Measurements from ENCODE around the gene PKP4. TPM values are rescaled to one million over a fixed set of nuclear protein-coding genes. Genes with fewer than 3 reads are reported as not detected.

PKP4 gene
- total and polyA plus RNA-seq, 9 of the 15 experiments (the other 6 are each of a cell fraction or from before 2014, with no cell fraction given): 24.6 to 99.1 (median 74.0) TPM

DNA sequence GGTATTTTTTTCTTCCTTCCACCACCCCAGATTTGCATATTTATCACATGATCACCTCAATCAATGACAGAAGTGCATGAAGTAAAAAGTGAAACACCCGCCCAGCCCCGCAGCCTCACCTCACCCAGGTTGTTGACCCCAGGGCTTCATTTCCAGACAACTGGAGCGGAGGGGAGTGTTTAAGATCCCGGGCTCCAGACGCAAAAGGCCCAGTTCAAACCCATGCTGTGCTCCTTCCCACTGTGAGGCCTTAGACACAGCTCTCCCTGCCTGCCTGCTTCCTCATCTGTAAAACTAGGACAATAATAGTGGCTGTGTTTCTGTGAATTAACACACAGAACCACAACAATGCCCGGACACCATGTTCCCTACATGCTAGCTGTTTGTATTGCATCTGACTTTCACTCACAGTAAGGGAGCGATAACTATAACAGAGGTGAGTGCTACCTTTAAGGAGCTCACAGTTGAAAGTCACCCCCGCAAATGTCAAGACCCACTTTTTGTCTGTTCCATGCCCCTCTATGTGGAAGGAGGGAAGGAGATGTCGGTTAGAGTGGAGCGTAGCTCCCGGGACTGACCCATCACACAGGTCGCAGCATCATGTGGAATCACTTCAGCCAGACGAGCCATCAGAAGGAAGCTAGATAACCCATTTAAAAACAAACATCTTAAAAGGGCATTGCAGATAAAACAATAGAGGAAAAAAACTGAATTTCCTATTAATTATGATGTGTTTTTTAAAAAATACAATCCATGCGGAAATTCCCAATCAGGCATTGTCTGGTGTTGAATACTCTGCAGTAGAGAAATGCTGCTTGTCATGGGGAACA is 260.8 kb downstream of the PKP4 start:
- no peak overlapping the region; a peak in 1 of 4 replicates for H3K9ac ChIP-seq (ENCODE audit: insufficient read depth in 1 of 2, low read depth in 2 of 2, low read length in 2 of 2)
- ChIA-PET POLR2A (interaction anchor here (0.6 to 1.0 kb wide), 3 partner anchors 11 to 658 kb away, joined by 3 read pairs; no protein-coding TSS in a partner anchor), CTCF (ENCODE audit: low intra/inter-chr PET ratio) (no interaction called here)
- H3K79me2 ChIP-seq (ENCODE audit: control insufficient read depth, insufficient read depth, low read length): no peaks in the 10 kb centered on the region
- in situ Hi-C loops (cut with MboI): no loop called here
- H3K27ac ChIP-seq (ENCODE audit: extremely low read depth, low read depth, low read length): no peak overlapping the region
- H3K36me3 ChIP-seq (ENCODE audit: control insufficient read depth, insufficient read depth, low read length): no peaks in the 10 kb centered on the region
- no peaks in the 10 kb centered on the region for H3K9me1 ChIP-seq (ENCODE audit: control insufficient read depth, insufficient read depth, low read length)
- no TSS peak for BruUV-seq (replicated peaks)
- H3K27me3 ChIP-seq (ENCODE audit: control insufficient read depth in 2 of 2, insufficient read depth in 2 of 2, low read length in 2 of 2): peaks cover 18 to 51% of the 10 kb centered on the region in 2 experiments
- no peak for DNase-seq (ENCODE audit: extremely low read depth in 1 of 4, low spot score in 3 of 4)
- H2AFZ ChIP-seq (ENCODE audit: low read depth, low read length): no peak overlapping the region
- ATAC-seq: no peak
- H3K4me2 ChIP-seq (ENCODE audit: insufficient read depth, low read length): no peak overlapping the region
- H3K4me1 ChIP-seq (replicated peaks in 1 of 2; ENCODE audit: control insufficient read depth in 2 of 2, insufficient read depth in 2 of 2, low read length in 2 of 2): no peaks in the 10 kb centered on the region
- WGBS (ENCODE audit: insufficient coverage, low coverage, missing lambda C conversion rate): under 1% methylated on average over 14 of the region's 14 CpGs
- no peaks in the 10 kb centered on the region for H3K9me3 ChIP-seq (replicated peaks; ENCODE audit: control insufficient read depth, insufficient read depth, low read depth, low read length)
- H4K20me1 ChIP-seq (replicated peaks; ENCODE audit: control insufficient read depth, insufficient read depth, low read length): no peaks in the 10 kb centered on the region
- no peak for FAIRE-seq
- intact Hi-C loops (cut with micrococcal nuclease): no loop called here
- H3K4me3 ChIP-seq: no peak overlapping the region
- TF ChIP-seq ELF2 (CRISPR knock-in tag; IDR thresholded peaks at IDR 0.05): no peak
- TF ChIP-seq, protein P1, sequence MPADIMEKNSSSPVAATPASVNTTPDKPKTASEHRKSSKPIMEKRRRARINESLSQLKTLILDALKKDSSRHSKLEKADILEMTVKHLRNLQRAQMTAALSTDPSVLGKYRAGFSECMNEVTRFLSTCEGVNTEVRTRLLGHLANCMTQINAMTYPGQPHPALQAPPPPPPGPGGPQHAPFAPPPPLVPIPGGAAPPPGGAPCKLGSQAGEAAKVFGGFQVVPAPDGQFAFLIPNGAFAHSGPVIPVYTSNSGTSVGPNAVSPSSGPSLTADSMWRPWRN (IDR thresholded peaks at IDR 0.05; ENCODE audit: low read depth): no peak
- TF ChIP-seq HBP1 (CRISPR knock-in tag; IDR thresholded peaks at IDR 0.05): no peak
- TF ChIP-seq DIDO1 (tag; IDR thresholded peaks at IDR 0.05; ENCODE audit: low read depth): no peak
- no peak for TF ChIP-seq PHF21A (IDR thresholded peaks at IDR 0.05; ENCODE audit: borderline replicate concordance, low read depth)
- no peak for TF ChIP-seq NUFIP1 (IDR thresholded peaks at IDR 0.05; ENCODE audit: partially characterized antibody)
- TF ChIP-seq ZNF263 (CRISPR knock-in tag; IDR thresholded peaks at IDR 0.05; ENCODE audit: borderline replicate concordance): no peak
- no peak for TF ChIP-seq TRIM25 (IDR thresholded peaks at IDR 0.05; ENCODE audit: borderline replicate concordance)
- no peak for TF ChIP-seq CREB3 (tag; conservative IDR thresholded peaks at IDR 0.05; ENCODE audit: low read depth)
- no peak for TF ChIP-seq NCOA4 (IDR thresholded peaks at IDR 0.05; ENCODE audit: partially characterized antibody)
- TF ChIP-seq TEAD2 (tag; IDR thresholded peaks at IDR 0.05): no peak
- no peak for TF ChIP-seq ZKSCAN8 (CRISPR knock-in tag; IDR thresholded peaks at IDR 0.05)
- TF ChIP-seq MYNN (IDR thresholded peaks at IDR 0.05): no peak
- TF ChIP-seq MYNN (CRISPR knock-in tag; IDR thresholded peaks at IDR 0.05): no peak
- no peak for TF ChIP-seq NR2F6 (CRISPR knock-in tag; IDR thresholded peaks at IDR 0.05)
- TF ChIP-seq LCOR (CRISPR knock-in tag; IDR thresholded peaks at IDR 0.05): no peak
- TF ChIP-seq ELK3 (CRISPR knock-in tag; IDR thresholded peaks at IDR 0.05): no peak
